Upper lobe of left lung (tissue), 6 donors: ENCODE results near the gene MLLT1. TPM values are rescaled to one million over a fixed set of nuclear protein-coding genes. Genes with fewer than 3 reads are reported as not detected.

ENCODE experiments used
- ATAC-seq, 2 donors: fragments of 200-7000 bp; cut with Tn5 transposase; one replicate each; pipeline ENCODE4 v1.9.1; 2022; ENCODE audit warnings: mild to moderate bottlenecking in 2 of 2, moderate library complexity in 2 of 2; ENCODE audit not compliant: low FRiP score in 2 of 2
- DNase-seq, 2 donors: peaks; one replicate each; pipeline ENCODE4 v3.0.0-alpha.2; 2019 to 2020
- H3K27ac ChIP-seq, 4 donors: fragments of 200-600 bp; sonication (generic); one replicate each; pipeline ENCODE4 v1.5.1; 2016 to 2019
- H3K27me3 ChIP-seq, 4 donors: fragments of 200-600 bp; sonication (generic); one replicate each; pipeline ENCODE4 v1.5.1; 2017 to 2019
- H3K36me3 ChIP-seq, 4 donors: fragments of 200-600 bp; sonication (generic); one replicate each; pipeline ENCODE4 v1.5.1; 2016 to 2019
- H3K4me1 ChIP-seq, 4 donors: fragments of 200-600 bp; sonication (generic); one replicate each; pipeline ENCODE4 v1.5.1; 2018 to 2019
- H3K4me3 ChIP-seq, 4 donors: fragments of 200-600 bp; sonication (generic); one replicate each; pipeline ENCODE4 v1.5.1; 2017 to 2019; ENCODE audit warnings: mild to moderate bottlenecking in 2 of 4, moderate library complexity in 1 of 4
- H3K9me3 ChIP-seq, 4 donors: fragments of 200-600 bp; sonication (generic); one replicate each; pipeline ENCODE4 v1.5.1; 2018 to 2019
- EP300 ChIP-seq, 4 donors: sonication (generic); formaldehyde crosslinking; IDR thresholded peaks; one replicate each; pipeline ENCODE4 v1.5.1; 2017; ENCODE audit warnings: antibody characterized with exemption in 4 of 4, control low read depth in 2 of 4
- POLR2A ChIP-seq, 4 donors: fragments of 450-650 bp; IDR thresholded peaks; one replicate each; pipeline ENCODE4 v1.5.1; 2016 to 2017; ENCODE audit warnings: antibody characterized with exemption in 4 of 4, mild to moderate bottlenecking in 2 of 4
- POLR2AphosphoS5 ChIP-seq, 2 donors: sonication (generic); formaldehyde crosslinking; IDR thresholded peaks; one replicate each; pipeline ENCODE4 v1.5.1; 2017; ENCODE audit warnings: antibody characterized with exemption in 2 of 2
- WGBS, 2 donors: methylation state at CpG; one replicate each; pipeline ENCODE4 v1.1.5; 2017 to 2018; 5-methylcytosine and 5-hydroxymethylcytosine counted together
- total RNA-seq, 6 donors: library from RNA; depleted of rRNA in 4 of 6; stranded (reverse); fragments of >200 nt in 4 of 6; gene quantifications; one replicate each; pipeline versions ENCODE4 v1.1.0 to v1.2.1, GENCODE V29; 2016 to 2021
- TF ChIP-seq, protein P1 (sequence below), 6 experiments: fragments of 450-650 bp in 4 of 6; fragments of 200-600 bp in 2 of 6; sonication (generic) in 2 of 6; IDR thresholded peaks; one replicate each; pipeline ENCODE4 v1.5.1; 2016 to 2019; ENCODE audit warnings: antibody characterized with exemption in 6 of 6
- donor health status: DM: no; HTN: no; CAD: no; lungs with moderate emphysema.
- donor health status: DM: no; HTN: yes; CAD: no; lungs with severe emphysema.

MLLT1 gene
- total RNA-seq, 6 donors from 2014 or later = 22.1 to 98.9 (median 49.3) TPM

DNA sequence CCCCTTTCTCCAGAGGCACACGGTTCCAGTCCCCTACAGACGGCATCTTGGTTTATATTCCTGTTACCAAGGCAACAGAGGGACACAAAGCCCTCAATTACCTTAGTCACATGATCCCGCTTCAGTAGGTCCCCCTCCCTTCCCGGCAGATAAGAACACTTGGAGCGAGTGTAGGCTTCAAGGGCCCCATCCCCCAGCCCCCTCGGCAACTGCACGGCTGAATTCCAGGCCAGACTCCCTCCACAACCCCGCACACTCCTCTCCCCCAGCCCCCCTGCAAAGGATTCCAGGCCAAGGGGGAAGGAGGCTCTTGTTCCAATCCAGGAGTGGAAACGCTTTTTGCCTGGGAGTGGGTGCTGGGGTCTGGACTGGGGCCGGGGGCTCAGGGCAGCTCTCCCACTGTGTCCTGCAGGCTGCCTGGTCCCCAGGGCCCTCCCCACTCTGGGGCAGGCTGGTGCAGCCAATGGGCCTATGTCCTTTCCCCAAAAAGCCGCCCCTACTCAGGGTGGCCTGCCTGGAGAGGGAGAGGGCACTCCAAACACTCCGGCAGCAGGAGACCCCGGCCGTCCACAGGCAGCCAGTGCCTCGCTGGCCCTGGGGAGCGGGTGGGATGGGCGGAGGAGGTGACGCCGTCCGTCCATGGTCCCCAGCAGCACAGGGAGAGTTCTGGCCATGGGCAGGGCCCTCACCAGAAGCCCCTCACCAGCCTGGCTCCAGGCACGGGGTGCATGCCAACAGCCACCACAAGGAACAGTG, 62.6 kb downstream of the MLLT1 start:
- TF ChIP-seq POLR2AphosphoS5 (IDR thresholded peaks at IDR 0.05) (no peak), POLR2A (IDR thresholded peaks at IDR 0.05) (no peak), EP300 (IDR thresholded peaks at IDR 0.05) (no peak)
- TF ChIP-seq, protein P1, sequence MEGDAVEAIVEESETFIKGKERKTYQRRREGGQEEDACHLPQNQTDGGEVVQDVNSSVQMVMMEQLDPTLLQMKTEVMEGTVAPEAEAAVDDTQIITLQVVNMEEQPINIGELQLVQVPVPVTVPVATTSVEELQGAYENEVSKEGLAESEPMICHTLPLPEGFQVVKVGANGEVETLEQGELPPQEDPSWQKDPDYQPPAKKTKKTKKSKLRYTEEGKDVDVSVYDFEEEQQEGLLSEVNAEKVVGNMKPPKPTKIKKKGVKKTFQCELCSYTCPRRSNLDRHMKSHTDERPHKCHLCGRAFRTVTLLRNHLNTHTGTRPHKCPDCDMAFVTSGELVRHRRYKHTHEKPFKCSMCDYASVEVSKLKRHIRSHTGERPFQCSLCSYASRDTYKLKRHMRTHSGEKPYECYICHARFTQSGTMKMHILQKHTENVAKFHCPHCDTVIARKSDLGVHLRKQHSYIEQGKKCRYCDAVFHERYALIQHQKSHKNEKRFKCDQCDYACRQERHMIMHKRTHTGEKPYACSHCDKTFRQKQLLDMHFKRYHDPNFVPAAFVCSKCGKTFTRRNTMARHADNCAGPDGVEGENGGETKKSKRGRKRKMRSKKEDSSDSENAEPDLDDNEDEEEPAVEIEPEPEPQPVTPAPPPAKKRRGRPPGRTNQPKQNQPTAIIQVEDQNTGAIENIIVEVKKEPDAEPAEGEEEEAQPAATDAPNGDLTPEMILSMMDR (IDR thresholded peaks at IDR 0.05) = no peak
- Histone ChIP-seq H3K4me1 (peaks cover 39 to 57% (median 45%) of the 10 kb centered on the region in 4 donors), H3K27me3 (no peaks in the 10 kb centered on the region), H3K4me3 (peak overlapping the region in 1 of 4 donors; percentile 38), H3K27ac (peak overlapping the region; percentile 21 to 75 (median 44)), H3K9me3 (no peaks in the 10 kb centered on the region), H3K36me3 (peaks cover 6 to 68% (median 54%) of the 10 kb centered on the region in 4 donors)
- DNase-seq = peak; percentile 63 to 72
- peak; percentile 5 to 20 for ATAC-seq
- WGBS, 2 donors = 52 to 62% methylated on average over 11 to 21 of the region's 21 CpGs

DNA sequence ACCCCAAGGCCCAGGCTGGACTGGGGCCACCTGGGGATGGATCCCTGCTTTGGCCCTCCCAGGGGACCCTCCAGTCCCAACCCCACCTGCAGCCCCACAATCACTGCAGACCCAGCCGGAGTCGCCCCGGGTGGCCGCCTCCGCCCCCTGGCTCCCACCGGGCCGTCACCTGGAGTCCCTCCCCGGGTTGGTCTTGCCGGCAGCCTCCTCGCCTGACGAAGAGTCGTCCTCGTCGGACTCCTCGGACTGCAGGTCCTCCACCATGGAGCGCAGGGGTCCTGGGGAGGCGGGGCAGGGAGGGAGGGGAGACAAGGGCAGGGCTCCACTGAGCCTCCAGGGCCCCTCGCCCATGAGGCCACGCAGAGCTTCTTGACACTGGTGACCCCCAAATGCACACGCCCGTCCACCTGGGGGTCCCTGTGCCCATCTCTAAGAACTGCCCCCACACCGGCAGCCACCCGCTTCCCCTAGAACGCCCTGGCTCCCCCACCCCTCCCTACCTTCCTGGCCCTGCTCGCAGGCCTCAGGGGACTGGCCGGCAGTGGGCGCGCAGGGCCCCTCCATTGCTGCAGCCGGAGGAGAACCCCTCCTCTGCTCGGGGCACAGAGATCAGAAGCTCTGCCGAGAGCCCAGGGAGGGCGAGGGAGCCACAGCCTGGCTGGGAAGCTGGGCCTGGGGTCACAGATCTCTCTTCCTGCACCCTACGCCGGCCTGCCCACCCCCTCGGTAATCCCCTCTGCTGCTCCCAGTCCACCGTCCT, 63.4 kb downstream of the MLLT1 start:
- H3K27ac ChIP-seq = peak overlapping the region in 3 of 4 donors; percentile 8 to 75 (median 30)
- peaks cover 6 to 68% (median 50%) of the 10 kb centered on the region in 4 donors for H3K36me3 ChIP-seq
- H3K9me3 ChIP-seq = no peaks in the 10 kb centered on the region
- ATAC-seq (no peak), DNase-seq (peak in 1 of 2 donors; percentile 77)
- H3K4me1 ChIP-seq = peaks cover 38 to 56% (median 45%) of the 10 kb centered on the region in 4 donors
- peak overlapping the region in 1 of 4 donors; percentile 38 for H3K4me3 ChIP-seq
- no peaks in the 10 kb centered on the region for H3K27me3 ChIP-seq
- WGBS, 2 donors = 79 to 94% methylated on average over 12 to 33 of the region's 36 CpGs
- TF ChIP-seq, protein P1 (IDR thresholded peaks at IDR 0.05) = no peak
- TF ChIP-seq POLR2A (IDR thresholded peaks at IDR 0.05) (no peak), EP300 (IDR thresholded peaks at IDR 0.05) (no peak), POLR2AphosphoS5 (IDR thresholded peaks at IDR 0.05) (no peak)

DNA sequence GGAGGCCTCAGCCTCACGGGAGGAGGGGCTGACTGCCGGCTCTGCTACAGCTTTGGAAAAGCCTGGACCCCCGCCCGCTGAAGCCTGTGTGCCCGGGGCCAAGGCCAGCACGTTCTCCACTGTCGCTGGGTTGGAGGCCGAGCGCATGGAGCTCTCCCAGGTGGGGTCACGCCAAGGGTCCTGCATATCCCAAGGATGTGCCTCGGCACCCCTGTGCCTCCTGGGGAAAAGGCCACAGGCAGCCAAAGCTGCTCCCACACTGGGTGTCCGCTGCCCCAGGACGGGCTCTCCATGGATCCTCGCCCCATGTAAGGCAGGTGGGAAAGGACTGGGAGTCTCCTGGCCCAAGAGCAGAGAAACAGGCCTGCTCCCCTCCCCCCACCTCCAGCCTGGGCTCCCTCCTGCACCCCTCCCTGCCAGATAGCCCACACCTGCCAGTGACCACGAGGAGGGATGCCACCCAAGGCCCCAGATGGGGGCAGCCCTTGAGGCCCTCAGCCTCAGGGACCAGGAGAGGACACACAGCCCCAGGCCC, 64.0 kb downstream of the MLLT1 start:
- H3K27me3 ChIP-seq = no peaks in the 10 kb centered on the region
- TF ChIP-seq POLR2A (IDR thresholded peaks at IDR 0.05) = no peak
- TF ChIP-seq EP300 (IDR thresholded peaks at IDR 0.05) = no peak
- TF ChIP-seq, protein P1 (IDR thresholded peaks at IDR 0.05) = no peak
- TF ChIP-seq POLR2AphosphoS5 (IDR thresholded peaks at IDR 0.05) = no peak
- no peak for ATAC-seq
- peaks cover 38 to 49% (median 44%) of the 10 kb centered on the region in 4 donors for H3K4me1 ChIP-seq
- H3K36me3 ChIP-seq = peaks cover 6 to 68% (median 44%) of the 10 kb centered on the region in 4 donors
- WGBS, 2 donors = 96% methylated on average over 11 of the region's 15 CpGs; no CpG with 5 or more reads in 1 of the 2 donors
- peak overlapping the region in 1 of 4 donors; percentile 38 for H3K4me3 ChIP-seq
- H3K9me3 ChIP-seq = no peaks in the 10 kb centered on the region
- peak overlapping the region in 2 of 4 donors; percentile 8 to 30 for H3K27ac ChIP-seq
- DNase-seq = peak in 1 of 2 donors; percentile 65

DNA sequence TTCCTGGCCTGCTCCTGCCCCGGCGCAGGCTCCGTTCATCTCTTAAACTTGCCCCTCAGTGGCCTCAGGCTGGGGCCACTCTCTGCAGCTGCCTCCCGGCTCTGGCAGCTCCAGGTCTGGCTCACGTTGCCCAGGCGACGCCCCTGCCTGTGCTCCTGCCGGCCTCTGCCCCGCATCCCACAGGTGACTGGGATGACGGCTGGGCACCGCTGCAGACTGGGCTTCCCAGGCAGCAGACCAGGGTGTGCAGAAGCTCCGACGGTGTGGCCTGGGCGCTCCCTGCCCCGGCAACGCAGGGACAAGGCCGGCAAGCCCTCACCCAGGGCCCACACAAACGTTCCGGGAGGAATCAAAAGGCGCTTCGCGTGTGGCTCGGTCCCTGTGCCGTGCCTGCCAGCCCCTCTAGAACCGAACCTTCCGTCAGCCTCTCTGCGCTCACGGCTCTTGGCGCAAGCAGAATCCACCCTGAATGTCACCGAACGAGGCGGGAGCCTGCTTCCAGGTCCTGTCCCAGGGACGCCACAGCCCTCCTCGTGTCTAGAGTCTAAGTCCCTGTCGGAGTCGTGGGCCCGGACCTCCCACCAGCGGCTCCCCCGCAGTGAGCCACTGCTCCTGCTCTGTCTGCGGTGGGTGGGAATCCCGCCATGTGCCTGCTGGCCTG, 64.8 kb downstream of the MLLT1 start:
- Histone ChIP-seq H3K27ac (no peak overlapping the region), H3K4me1 (peaks cover 30 to 42% (median 39%) of the 10 kb centered on the region in 4 donors), H3K4me3 (no peak overlapping the region), H3K27me3 (no peaks in the 10 kb centered on the region), H3K36me3 (peaks cover 6 to 67% (median 41%) of the 10 kb centered on the region in 4 donors), H3K9me3 (no peaks in the 10 kb centered on the region)
- no peak for TF ChIP-seq EP300 (IDR thresholded peaks at IDR 0.05)
- TF ChIP-seq, protein P1 (IDR thresholded peaks at IDR 0.05) = no peak
- TF ChIP-seq POLR2AphosphoS5 (IDR thresholded peaks at IDR 0.05) = no peak
- no peak for TF ChIP-seq POLR2A (IDR thresholded peaks at IDR 0.05)
- DNase-seq (peak in 1 of 2 donors; percentile 72), ATAC-seq (no peak)
- 90 to 92% methylated on average over 6 to 35 of the region's 41 CpGs for WGBS, 2 donors
